Neural cell (in vitro differentiated cells): ENCODE measurements around the gene TPP1. TPM values are rescaled to one million over a fixed set of nuclear protein-coding genes. Genes with fewer than 3 reads are reported as not detected.

Experiments
- H2AFZ ChIP-seq: fragments of 200-600, 300-800 bp; sonication (generic), shearing (Covaris generic); 2 replicates; pipeline ENCODE4 v1.6.0; 2014; ENCODE audit warnings: low read depth, mild to moderate bottlenecking, antibody characterized with exemption, low read length, moderate library complexity
- H3F3A ChIP-seq: fragments of 200-600 bp; shearing (Covaris generic); 2 replicates; pipeline ENCODE4 v1.6.1; 2016; ENCODE audit warnings: mild to moderate bottlenecking, moderate library complexity, mixed read lengths, antibody characterized with exemption, low read length; ENCODE audit not compliant: insufficient read depth, poor library complexity, severe bottlenecking
- H3K27ac ChIP-seq: fragments of 200-600, 300-800 bp; sonication (generic), shearing (Covaris generic); 2 replicates; pipeline ENCODE4 v1.5.1; 2014; ENCODE audit warnings: mild to moderate bottlenecking, low read length, moderate library complexity
- H3K27me3 ChIP-seq: fragments of 300-800, 200-600 bp; sonication (generic), shearing (Covaris generic); 2 replicates; pipeline ENCODE4 v1.6.0; 2014; ENCODE audit warnings: mild to moderate bottlenecking, low read depth, low read length, moderate library complexity; ENCODE audit not compliant: insufficient read depth
- H3K36me3 ChIP-seq: fragments of 300-800, 200-600 bp; sonication (generic), shearing (Covaris generic); 2 replicates; pipeline ENCODE4 v1.5.1; 2014; ENCODE audit warnings: mild to moderate bottlenecking, antibody characterized with exemption, low read length, moderate library complexity; ENCODE audit not compliant: insufficient read depth
- H3K4me2 ChIP-seq: fragments of 300-800, 200-600 bp; sonication (generic), shearing (Covaris generic); 2 replicates; pipeline ENCODE4 v1.6.0; 2014; ENCODE audit warnings: mild to moderate bottlenecking, low read length
- H3K4me3 ChIP-seq: fragments of 300-800, 200-600 bp; sonication (generic), shearing (Covaris generic); 2 replicates; pipeline ENCODE4 v1.5.1; 2014; ENCODE audit warnings: mild to moderate bottlenecking, low read length, moderate library complexity
- H3K79me2 ChIP-seq: fragments of 200-600 bp; shearing (Covaris generic); replicated peaks from 2 replicates; pipeline ENCODE4 v1.6.0; 2014; ENCODE audit warnings: mild to moderate bottlenecking, low read length, moderate library complexity; ENCODE audit not compliant: insufficient read depth
- H3K9ac ChIP-seq: fragments of 300-800, 200-600 bp; sonication (generic), shearing (Covaris generic); 2 replicates; pipeline ENCODE4 v1.6.1; 2016; ENCODE audit warnings: mild to moderate bottlenecking, low read length, mixed read lengths
- H3K9me2 ChIP-seq: fragments of 200-600 bp; shearing (Covaris generic); 2 replicates; pipeline ENCODE4 v1.6.1; 2016; ENCODE audit warnings: mild to moderate bottlenecking, low read length, mixed read lengths; ENCODE audit not compliant: insufficient read depth
- H3K9me3 ChIP-seq: fragments of 200-600, 300-800 bp; sonication (generic), shearing (Covaris generic); 2 replicates; pipeline ENCODE4 v1.6.1; 2016; ENCODE audit warnings: mild to moderate bottlenecking, mixed run types, low read length, moderate library complexity, mixed read lengths
- H4K20me1 ChIP-seq: fragments of 200-600 bp; shearing (Covaris generic); 2 replicates; pipeline ENCODE4 v1.6.1; 2016; ENCODE audit warnings: mild to moderate bottlenecking, mixed run types; ENCODE audit not compliant: insufficient read depth
- CTCF ChIP-seq: fragments of 450-650 bp; IDR thresholded peaks from 2 replicates; pipeline ENCODE4 v1.5.1; 2014; ENCODE audit warnings: antibody characterized with exemption, mild to moderate bottlenecking, moderate library complexity; ENCODE audit not compliant: poor library complexity, severe bottlenecking
- EP300 ChIP-seq: fragments of 450-650 bp; conservative IDR thresholded peaks from 2 replicates; pipeline ENCODE4 v1.6.1; 2014; ENCODE audit warnings: antibody characterized with exemption, mild to moderate bottlenecking, moderate library complexity; ENCODE audit not compliant: poor library complexity, severe bottlenecking
- EZH2 ChIP-seq: fragments of 200-600, 300-800 bp; shearing (Covaris generic), sonication (generic); IDR thresholded peaks from 2 replicates; pipeline ENCODE4 v1.6.1; 2014; ENCODE audit warnings: antibody characterized with exemption, low read length, borderline replicate concordance, mild to moderate bottlenecking; ENCODE audit not compliant: insufficient read depth, poor library complexity, severe bottlenecking
- MXI1 ChIP-seq: fragments of 450-650 bp; conservative IDR thresholded peaks from 2 replicates; pipeline ENCODE4 v1.6.1; 2014; ENCODE audit warnings: antibody characterized with exemption, mild to moderate bottlenecking; ENCODE audit not compliant: poor library complexity, severe bottlenecking
- POLR2AphosphoS5 ChIP-seq: IDR thresholded peaks from 2 replicates; pipeline ENCODE4 v1.6.1; 2012
- RAD21 ChIP-seq: fragments of 450-650 bp; conservative IDR thresholded peaks from 2 replicates; pipeline ENCODE4 v1.6.1; 2014; ENCODE audit warnings: antibody characterized with exemption, mild to moderate bottlenecking, moderate library complexity
- REST ChIP-seq: IDR thresholded peaks from 2 replicates; pipeline ENCODE4 v1.6.1; 2012; ENCODE audit warnings: borderline replicate concordance
- SMC3 ChIP-seq: fragments of 450-650 bp; conservative IDR thresholded peaks from 2 replicates; pipeline ENCODE4 v1.6.1; 2014; ENCODE audit warnings: antibody characterized with exemption, mild to moderate bottlenecking, moderate library complexity; ENCODE audit not compliant: poor library complexity
- TAF1 ChIP-seq: IDR thresholded peaks from 2 replicates; pipeline ENCODE4 v1.6.1; 2012; ENCODE audit warnings: low read depth
- polyA plus RNA-seq: library from polyadenylated mRNA; depleted of rRNA; stranded (reverse); fragments of >200 nt; gene quantifications from 2 replicates; pipeline ENCODE4 v1.2.3, GENCODE V29; 2014

TPP1 gene
- polyA plus RNA-seq, 1 donor from 2014 or later = 3.8 TPM

- H3K27me3 ChIP-seq = no peaks in the 10 kb centered on the region
- no peak overlapping the region for H3K4me3 ChIP-seq
- H2AFZ ChIP-seq = no peak overlapping the region
- H3K4me2 ChIP-seq = no peak overlapping the region
- peaks cover 50% of the 10 kb centered on the region for H4K20me1 ChIP-seq
- H3K9me2 ChIP-seq = no peaks in the 10 kb centered on the region
- no peaks in the 10 kb centered on the region for H3K9me3 ChIP-seq
- peaks cover 13% of the 10 kb centered on the region for H3K36me3 ChIP-seq
- no peak overlapping the region for H3K9ac ChIP-seq
- H3K27ac ChIP-seq = no peak overlapping the region
- TF ChIP-seq REST (no peak), TAF1 (no peak), CTCF (no peak), MXI1 (no peak), EZH2 (no peak), SMC3 (no peak), EP300 (no peak), POLR2AphosphoS5 (no peak), RAD21 (no peak)
- no peaks in the 10 kb centered on the region for H3F3A ChIP-seq
- H3K79me2 ChIP-seq = peaks cover 31% of the 10 kb centered on the region
These were observed 15.3 kb upstream of the TPP1 start for GRCh38 chr11:6634534-6634933.

GRCh38 chr11:6633422-6634408 lies 14.5 kb upstream of the TPP1 start:
- no peaks in the 10 kb centered on the region for H3K27me3 ChIP-seq
- H3K36me3 ChIP-seq = peaks cover 13% of the 10 kb centered on the region
- peaks cover 23% of the 10 kb centered on the region for H3K79me2 ChIP-seq
- H4K20me1 ChIP-seq = peaks cover 43% of the 10 kb centered on the region
- no peak overlapping the region for H3K9ac ChIP-seq
- TF ChIP-seq SMC3 = no peak
- TF ChIP-seq TAF1 = no peak
- H3K27ac ChIP-seq = no peak overlapping the region
- H2AFZ ChIP-seq = no peak overlapping the region
- H3K4me3 ChIP-seq = no peak overlapping the region
- no peaks in the 10 kb centered on the region for H3K9me3 ChIP-seq
- H3K4me2 ChIP-seq = no peak overlapping the region
- no peaks in the 10 kb centered on the region for H3F3A ChIP-seq
- H3K9me2 ChIP-seq = no peaks in the 10 kb centered on the region
